NCI-H187 (cell line): ENCODE measurements around the gene MAP6.

Experiments used
- DNase-seq, 2 experiments: peaks; one replicate each; lab custom pipeline; 2025; lab: John Stamatoyannopoulos, UW

The MAP6 gene

DNA sequence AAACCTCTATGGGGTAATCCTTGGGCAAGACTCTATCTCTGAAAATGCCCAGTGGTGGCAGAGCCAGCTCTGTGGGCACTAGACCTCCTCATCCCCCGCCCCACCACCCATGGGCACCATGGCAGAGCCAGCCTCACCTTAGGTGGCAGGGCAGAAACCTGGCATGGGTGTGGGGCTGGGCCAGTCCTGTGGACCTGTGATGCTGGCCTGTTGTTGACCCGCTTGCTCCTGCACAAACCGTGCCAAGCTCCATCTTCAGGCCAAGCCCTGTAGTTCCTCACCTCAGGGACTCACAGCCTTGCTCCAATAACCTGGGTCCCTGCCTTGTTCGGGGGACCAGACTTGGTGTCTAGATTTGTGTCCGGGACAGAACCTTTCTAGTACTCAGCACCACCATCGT lies 115.7 kb downstream of the MAP6 start:
- no peak for DNase-seq

DNA sequence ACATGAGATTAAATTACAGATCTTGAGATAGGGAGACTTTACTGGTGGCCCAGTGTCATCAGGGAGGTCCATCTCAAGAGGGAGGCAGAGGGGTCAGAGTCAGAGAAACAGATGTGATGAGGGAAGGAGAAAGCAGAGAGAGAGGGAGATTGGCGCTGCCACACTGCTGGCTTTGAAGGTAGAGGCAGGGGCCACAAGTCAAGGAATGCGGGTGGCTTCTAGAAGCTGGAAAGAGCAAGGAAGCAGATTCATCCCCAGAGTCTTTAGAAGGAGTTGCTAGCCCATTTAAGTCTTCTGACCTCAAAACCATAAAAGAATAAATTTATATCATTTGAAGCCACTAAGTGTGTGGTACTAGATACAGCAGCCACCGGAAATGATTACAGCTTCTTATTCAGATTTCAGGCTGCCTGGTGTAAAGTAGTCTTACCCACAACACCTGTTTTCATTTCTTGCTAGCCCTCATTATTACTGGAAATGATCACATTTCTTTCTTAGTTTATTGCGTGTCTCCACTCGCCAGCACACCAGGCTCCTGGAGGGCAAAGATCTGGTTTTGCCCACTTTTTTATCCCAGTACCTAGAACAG lies 119.4 kb downstream of the MAP6 start:
- no peak for DNase-seq

DNA sequence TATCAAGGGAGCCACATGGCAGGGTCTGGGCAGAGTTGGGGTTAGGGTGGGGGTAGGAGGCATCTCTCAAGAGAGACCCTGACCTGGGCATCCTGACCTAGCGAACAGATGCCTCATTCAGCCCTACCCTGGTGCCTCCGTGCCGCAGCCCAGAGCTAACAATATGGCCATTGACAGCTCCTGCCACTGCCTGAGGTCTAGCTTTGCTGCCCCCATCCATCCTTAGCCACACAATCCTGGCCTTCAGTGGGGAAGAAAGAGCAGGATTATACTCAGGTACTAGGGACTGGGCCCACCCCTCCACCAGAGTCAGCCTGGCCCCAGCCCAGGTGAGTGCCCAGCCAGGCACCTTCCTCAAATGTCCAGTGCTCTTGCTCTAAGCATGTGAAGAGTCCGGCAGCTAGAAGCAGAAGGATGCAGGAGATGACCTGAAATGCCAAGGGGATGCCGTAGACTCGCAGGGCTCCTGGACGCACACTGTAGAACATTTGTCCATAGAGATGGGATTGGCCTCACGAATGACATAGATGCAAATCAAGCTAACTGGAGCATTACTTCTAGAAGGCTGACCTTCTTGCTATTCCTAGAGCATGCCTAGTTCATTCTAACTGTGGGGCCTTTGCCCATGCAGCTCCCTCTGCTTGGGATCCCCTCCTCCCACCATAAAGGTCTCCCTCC lies 120.1 kb downstream of the MAP6 start:
- DNase-seq = no peak

DNA sequence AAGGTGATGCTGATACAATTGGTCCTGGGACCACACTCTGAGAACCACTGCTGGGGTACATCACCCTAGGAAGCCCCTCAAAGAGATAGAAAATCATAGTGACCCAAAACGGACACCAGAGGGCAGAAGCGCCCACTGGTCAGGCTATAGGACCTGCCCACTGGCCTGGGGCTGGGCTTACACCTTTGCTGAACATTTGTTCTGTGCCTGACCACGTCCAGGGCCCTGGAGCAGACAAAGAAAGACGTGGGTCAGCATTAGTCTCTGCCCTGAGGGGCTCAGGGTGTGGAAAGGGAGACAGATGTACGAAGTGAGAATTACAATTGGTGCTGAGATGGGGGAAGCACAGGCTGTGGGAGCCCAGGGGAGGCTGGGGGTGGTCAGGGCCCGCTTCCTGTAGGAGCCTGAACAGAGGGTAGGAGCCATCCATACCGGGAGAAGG lies 121.2 kb downstream of the MAP6 start:
- DNase-seq = peak in 1 of 2 experiments; percentile 10

DNA sequence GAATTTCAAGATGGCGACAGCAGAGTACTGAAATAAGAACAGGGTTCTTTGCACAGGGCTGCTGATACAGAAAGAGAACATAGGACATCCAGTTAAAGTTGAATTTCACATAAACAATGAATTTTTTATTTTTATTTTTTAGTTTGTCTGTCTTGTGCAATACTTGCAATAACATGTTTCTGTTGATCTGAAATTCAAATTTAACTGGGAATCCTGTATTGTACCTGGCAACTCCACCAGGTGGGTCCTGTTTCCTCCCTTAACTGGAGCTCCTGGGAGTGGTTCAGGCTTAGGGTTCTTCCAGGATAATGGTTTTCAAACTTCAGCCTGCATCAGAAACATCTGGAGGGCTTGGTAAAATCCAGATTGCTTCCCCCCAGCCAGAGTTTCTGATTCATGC lies 121.7 kb downstream of the MAP6 start:
- DNase-seq = no peak

DNA sequence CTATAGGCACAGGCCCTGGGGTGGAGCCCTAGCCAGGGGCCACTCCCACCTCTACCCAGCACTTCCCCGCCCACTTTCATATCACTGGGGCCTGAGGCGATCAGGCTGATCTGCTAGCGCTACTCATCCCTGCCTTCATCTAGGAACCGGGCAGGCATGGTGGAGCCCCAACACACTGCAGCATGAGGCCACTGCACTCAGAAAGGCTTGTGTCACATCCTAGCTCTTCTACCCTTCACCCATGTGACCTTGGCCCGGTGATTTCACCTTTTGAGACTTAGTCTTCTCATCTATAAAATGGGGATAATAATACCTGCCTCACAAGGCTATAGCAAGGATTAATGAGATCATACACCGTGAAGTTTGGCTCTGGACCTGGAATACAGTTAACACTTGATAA lies 125.0 kb downstream of the MAP6 start:
- DNase-seq = no peak

DNA sequence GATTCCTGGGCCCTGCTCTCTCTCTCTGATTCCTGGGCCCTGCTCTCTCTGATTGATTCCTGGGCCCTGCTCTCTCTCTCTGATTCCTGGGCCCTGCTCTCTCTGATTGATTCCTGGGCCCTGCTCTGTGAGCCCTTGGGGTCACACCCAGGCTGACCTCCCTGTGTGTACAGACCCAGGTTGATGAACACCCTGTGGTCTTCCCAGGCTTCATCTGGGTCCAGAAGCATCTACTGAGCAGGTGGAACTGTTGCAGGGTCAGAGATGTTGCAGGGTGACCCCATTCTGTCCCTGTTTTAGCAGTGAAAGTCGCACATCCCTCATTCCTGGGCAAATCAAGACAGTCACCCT lies 126.8 kb downstream of the MAP6 start:
- no peak for DNase-seq

DNA sequence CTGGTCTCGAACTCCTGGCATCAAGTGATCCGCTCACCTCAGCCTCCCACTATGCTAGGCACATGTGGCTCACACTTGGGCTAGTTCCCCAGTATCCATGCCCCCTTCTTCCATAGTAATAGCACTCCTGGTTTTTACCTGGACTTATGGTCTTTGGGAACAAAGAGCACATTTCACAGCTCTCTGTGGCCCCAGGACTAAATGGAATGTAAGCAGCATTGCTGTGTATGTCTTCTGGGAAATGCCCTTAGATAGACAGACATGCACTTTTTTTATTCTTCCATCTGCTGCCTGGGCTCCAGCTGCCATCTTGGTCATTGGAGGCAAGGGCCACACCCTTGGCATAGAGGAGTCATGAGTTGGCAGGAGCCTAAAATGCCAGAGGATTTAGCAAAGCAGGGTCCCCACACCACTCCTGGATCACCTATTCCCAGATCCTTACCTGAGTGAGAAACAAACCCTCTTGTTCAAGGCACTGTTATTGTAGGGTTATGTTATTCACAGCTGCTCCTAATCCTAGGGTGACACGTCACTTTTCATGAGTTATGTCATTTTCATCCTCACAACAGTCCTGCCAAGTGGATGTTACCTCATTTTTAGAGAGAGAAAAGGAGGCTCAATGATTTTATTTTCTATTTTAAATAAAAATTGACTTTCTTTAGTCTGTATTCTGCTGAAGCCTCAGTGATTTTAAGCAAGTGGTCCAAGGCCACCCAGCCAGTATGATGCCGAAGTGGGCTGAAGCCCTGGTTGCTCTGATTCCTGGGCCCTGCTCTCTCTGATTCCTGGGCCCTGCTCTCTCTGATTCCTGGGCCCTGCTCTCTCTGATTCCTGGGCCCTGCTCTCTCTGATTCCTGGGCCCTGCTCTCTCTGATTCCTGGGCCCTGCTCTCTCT lies 127.4 kb downstream of the MAP6 start:
- DNase-seq = no peak

DNA sequence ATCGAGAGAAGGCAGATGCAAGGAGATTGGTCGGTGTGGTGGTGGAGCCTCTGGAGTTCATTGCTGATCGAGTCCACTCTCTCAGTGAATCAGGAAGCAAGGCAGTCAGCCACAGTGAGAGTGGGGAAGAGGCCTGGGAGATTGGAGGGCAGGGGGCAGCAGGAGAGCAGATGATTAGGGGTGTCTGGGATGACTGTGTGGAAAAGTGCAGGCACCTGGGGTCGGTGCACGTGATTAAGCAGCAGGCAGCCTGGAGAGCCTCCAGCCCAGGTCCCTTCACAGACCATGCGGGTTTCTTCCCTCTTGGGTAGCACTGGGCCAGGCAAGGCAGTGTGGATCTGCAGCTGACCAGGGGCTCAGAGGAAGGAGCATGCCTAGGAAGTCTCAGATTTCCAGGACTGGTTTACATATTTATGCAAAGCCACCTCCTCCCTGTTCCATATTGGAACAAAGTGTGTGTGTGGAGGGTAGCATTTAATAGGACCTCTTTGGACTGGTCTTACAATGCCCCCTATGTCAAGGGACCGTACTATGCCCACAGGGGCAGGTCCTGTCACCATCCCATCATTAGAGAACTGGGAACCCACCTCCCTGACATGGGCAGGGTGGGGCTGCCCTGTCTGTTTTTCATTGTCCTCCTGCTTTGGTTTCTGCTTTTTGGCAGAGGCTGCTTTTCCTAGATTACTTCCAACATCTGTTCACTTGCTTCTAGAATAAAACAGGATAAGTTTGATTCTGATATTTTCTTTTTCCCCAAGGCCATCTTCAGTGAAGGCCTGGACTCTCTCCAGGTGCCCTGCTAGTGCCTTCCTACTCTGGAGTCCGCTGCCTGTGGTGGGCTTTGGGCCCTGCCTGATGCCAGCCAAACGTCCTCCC lies 129.1 kb downstream of the MAP6 start:
- DNase-seq = no peak

DNA sequence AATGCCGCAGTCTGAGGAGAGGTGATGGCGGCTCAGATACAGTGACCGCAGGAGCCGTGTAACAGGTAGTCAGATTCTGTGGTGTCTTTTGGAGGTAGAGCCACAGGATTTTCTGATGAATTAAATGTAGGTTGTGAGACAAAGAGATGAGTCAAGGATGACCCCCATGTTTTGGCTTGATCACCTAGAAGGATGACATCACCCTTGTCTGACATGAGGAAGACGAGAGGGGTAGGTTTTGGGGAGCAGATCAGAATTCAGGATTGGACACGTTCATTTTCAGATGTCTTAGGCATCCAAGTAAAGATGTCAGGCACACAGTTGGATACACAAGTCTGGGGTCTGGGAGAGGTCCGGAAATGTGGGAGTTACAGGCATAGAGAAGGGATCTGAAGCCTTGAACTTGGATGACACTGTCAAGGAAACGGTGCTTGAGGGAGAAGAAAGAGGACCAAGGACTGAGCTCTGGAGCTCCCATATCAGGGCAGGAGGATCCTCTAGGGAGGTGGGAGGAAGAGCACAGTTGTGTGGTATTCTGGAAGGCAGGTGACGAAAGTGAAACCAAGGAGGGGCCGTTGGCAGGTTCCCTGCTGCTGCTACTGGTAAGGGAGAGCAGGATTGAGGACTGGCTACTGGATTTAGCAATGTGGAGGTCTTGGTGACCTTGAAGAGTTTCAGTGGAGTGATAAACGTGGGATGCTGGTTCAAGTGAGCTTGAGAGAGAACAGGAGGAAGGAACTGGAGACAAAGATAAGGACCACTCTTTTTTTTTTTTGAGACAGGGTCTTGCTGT lies 130.5 kb downstream of the MAP6 start:
- no peak for DNase-seq

DNA sequence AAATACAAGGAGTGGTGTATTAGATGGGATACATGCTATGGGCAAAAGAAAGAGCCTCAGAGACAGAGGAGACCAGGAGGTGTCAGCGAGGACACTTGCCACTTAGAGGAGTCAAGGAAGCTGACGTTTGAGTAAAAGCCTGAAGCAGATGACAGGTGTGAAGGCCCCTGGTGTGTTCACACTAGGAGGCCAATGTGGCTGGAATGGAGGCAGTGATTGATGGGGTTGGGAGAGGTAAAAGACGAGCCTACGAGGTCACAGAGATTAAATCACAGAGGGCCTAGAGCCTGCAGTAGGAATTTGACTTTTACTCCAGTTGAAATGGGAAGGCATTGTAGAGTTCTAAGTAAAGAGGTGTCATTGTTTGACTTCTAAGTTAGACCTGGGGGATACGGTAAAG lies 131.1 kb downstream of the MAP6 start:
- no peak for DNase-seq
